ENCODE measurements around the gene OR7D4. TPM values are rescaled to one million over a fixed set of nuclear protein-coding genes. Genes with fewer than 3 reads are reported as not detected.

The OR7D4 gene
- total RNA-seq = not detected in 2 replicates

GRCh38 chr19:9219489-9219888, at the start of gene OR7D4:
Gene OR7D4, minus strand, starts transcription at chr19:9219589. Its CDS starts 4,752 bp downstream, at chr19:9214837.

GRCh38 chr19:9250630-9251029, 31.2 kb upstream of the OR7D4 start, which contains the start of gene OR7E24:
Gene OR7E24, plus strand, starts transcription at chr19:9250930. Its CDS starts 114 bp downstream, at chr19:9251044.

GRCh38 chr19:9178901-9179300, 40.5 kb downstream of the OR7D4 start, which contains the start of gene OR7D2:
Gene OR7D2, plus strand, starts transcription at chr19:9178979. Its CDS starts 6,803 bp downstream, at chr19:9185782.

Other genes starting within 250 kb of the OR7D4 start
- not detected in 2 replicates for gene MUC16, start 209.2 kb downstream of the OR7D4 start, total RNA-seq
- gene OR1M1, start 132.5 kb downstream of the OR7D4 start, total RNA-seq = not detected in 2 replicates
- not detected in 2 replicates for gene OR7G2, start 112.1 kb downstream of the OR7D4 start, total RNA-seq
- not detected in 2 replicates for gene OR7G1, start 103.8 kb downstream of the OR7D4 start, total RNA-seq
- gene OR7G3, start 92.6 kb downstream of the OR7D4 start, total RNA-seq = not detected in 2 replicates
- 12.8 and 15.0 TPM in 2 replicates for gene ZNF317, start 79.2 kb downstream of the OR7D4 start, total RNA-seq
- gene OR7D2, start 40.6 kb downstream of the OR7D4 start, total RNA-seq = under 0.01 TPM in 1 of 2 replicates, not detected in the other
- not detected in 2 replicates for gene OR7E24, start 31.3 kb upstream of the OR7D4 start, total RNA-seq
- gene ZNF699, start 90.2 kb upstream of the OR7D4 start, total RNA-seq = 10.9 and 19.1 TPM in 2 replicates
- 4.9 and 5.2 TPM in 2 replicates for gene ZNF559, start 104.6 kb upstream of the OR7D4 start, total RNA-seq
- gene ZNF177, start 143.4 kb upstream of the OR7D4 start, total RNA-seq = 0.08 and 0.39 TPM in 2 replicates
- 7.1 and 8.8 TPM in 2 replicates for gene ZNF266, start 216.0 kb upstream of the OR7D4 start, total RNA-seq